Epithelial cell of esophagus (primary cell): ENCODE data around the gene EVA1A.

ENCODE experiments used
- DNase-seq: peaks from one replicate; pipeline ENCODE4 v3.0.0; 2010; ENCODE audit warnings: low read depth
- H3K4me3 ChIP-seq: 2 replicates; pipeline ENCODE4 v1.5.1; 2011; ENCODE audit warnings: mild to moderate bottlenecking, low read length, control low read depth
- TF ChIP-seq, protein P1 (sequence below): IDR thresholded peaks from 2 replicates; pipeline ENCODE4 v1.5.1; 2011; ENCODE audit warnings: low read depth, mild to moderate bottlenecking, low read length, control low read depth, inconsistent platforms; ENCODE audit not compliant: insufficient read depth; ENCODE audit errors: missing control alignments

Gene EVA1A

GRCh38 chr2:75517547-75518230 lies 43.0 kb downstream of the EVA1A start:
- DNase-seq = no peak
- H3K4me3 ChIP-seq = no peak overlapping the region
- TF ChIP-seq, protein P1, sequence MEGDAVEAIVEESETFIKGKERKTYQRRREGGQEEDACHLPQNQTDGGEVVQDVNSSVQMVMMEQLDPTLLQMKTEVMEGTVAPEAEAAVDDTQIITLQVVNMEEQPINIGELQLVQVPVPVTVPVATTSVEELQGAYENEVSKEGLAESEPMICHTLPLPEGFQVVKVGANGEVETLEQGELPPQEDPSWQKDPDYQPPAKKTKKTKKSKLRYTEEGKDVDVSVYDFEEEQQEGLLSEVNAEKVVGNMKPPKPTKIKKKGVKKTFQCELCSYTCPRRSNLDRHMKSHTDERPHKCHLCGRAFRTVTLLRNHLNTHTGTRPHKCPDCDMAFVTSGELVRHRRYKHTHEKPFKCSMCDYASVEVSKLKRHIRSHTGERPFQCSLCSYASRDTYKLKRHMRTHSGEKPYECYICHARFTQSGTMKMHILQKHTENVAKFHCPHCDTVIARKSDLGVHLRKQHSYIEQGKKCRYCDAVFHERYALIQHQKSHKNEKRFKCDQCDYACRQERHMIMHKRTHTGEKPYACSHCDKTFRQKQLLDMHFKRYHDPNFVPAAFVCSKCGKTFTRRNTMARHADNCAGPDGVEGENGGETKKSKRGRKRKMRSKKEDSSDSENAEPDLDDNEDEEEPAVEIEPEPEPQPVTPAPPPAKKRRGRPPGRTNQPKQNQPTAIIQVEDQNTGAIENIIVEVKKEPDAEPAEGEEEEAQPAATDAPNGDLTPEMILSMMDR = no peak

GRCh38 chr2:75516378-75517360 lies 44.1 kb downstream of the EVA1A start:
- peak; percentile 85 for DNase-seq
- TF ChIP-seq, protein P1 = no peak

DNA sequence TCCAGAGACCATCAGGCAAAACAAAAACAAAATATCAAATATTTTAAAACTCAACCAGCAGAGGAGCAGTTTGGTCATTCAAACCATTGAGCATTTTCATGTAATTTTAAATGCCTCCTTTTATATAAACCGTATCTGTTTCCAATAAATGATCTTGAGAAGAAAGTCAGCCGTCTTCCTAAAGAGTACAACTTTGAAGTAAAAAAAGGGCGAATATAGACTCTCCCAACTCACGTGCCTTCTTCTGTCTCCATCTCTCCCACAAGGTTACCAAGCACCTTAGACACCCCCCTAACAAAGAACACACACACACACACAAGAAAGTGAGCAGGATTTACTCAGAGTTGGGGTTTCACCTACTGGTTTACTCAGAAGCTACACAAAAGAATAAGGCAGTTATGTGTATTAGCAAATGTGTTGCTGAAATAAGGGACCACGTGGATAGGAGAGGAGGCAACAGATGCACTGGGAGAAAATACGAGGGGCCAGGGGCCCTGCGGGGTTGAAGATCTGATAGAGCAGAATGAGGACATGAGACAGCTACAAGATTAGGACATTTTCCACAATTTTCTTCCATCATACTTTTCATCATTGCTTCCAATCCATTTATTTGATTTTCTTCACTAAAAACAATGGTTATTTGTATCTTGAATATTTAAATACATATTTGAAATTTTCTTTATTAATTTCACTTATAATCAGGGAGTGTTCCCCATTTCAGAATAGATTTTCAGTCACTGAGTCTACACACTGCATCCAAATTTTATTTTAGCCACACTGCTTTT lies 45.0 kb downstream of the EVA1A start:
- H3K4me3 ChIP-seq = no peak overlapping the region
- TF ChIP-seq, protein P1 = no peak
- no peak for DNase-seq

More at GRCh38 chr2:75516378-75517360, 44.1 kb downstream of the EVA1A start:
- no peak overlapping the region for H3K4me3 ChIP-seq

GRCh38 chr2:75513616-75514170 lies 47.0 kb downstream of the EVA1A start:
- TF ChIP-seq, protein P1 = no peak
- DNase-seq = peak; percentile 61
- no peak overlapping the region for H3K4me3 ChIP-seq

DNA sequence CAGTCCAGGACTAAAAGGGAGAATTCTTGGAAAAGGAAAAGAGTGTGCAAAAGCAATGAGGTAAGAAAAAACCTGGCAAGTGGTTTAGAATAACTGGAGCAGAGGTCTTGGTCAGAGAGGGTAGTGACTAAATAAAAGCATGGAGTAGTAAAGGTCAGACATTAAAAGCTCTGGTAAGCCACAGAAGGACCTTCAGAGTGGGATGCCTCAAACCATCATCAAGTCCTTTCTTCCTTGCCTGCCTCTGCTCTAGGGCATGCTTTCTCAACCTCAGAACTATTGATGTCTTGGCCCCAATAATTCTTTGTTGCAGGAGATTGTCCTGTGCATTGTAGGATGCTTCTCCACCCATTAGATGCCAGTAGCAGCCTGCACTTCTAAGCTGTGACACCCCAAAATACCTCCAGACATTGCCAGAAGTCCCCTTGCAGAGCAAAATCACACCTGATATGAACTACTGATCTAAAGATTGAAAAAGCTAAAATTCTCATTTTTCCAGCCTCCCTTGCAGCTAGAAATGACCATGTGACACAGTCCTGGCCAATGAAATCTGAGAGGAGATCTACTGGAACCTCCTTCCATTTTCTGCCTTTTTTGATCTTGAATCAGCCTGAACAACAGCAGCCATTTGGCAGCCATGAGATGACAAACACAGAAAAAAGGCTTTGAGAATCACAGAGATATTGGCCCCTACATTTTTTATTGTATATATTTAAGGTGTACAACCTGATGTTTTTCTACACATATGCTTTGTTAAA lies 48.1 kb downstream of the EVA1A start:
- H3K4me3 ChIP-seq = no peak overlapping the region
- DNase-seq = no peak
- TF ChIP-seq, protein P1 = no peak
